ENCODE data around the gene SNAPC4.

Gene SNAPC4

GRCh38 chr9:136353088-136353487 lies 46.9 kb downstream of the SNAPC4 start:
- TF ChIP-seq REST (IDR thresholded peaks at IDR 0.05; ENCODE audit: insufficient read depth in 1 of 2, low read depth in 2 of 2, low read length in 2 of 2) (no peak), FOXP2 (optimal IDR thresholded peaks at IDR 0.05; ENCODE audit: borderline replicate concordance, extremely low read depth, extremely low read length, insufficient read depth) (no peak), TAF1 (IDR thresholded peaks at IDR 0.05; ENCODE audit: borderline replicate concordance, insufficient read depth, low read length) (no peak), POLR2AphosphoS5 (IDR thresholded peaks at IDR 0.05; ENCODE audit: low read depth, low read length) (no peak), SIN3A (IDR thresholded peaks at IDR 0.05; ENCODE audit: borderline replicate concordance, insufficient read depth, low read length) (no peak)

GRCh38 chr9:136352682-136353081 lies 47.3 kb downstream of the SNAPC4 start:
- no peak for TF ChIP-seq FOXP2 (optimal IDR thresholded peaks at IDR 0.05; ENCODE audit: borderline replicate concordance, extremely low read depth, extremely low read length, insufficient read depth)
- TF ChIP-seq REST (IDR thresholded peaks at IDR 0.05; ENCODE audit: insufficient read depth in 1 of 2, low read depth in 2 of 2, low read length in 2 of 2), result no peak
- no peak for TF ChIP-seq TAF1 (IDR thresholded peaks at IDR 0.05; ENCODE audit: borderline replicate concordance, insufficient read depth, low read length)
- no peak for TF ChIP-seq POLR2AphosphoS5 (IDR thresholded peaks at IDR 0.05; ENCODE audit: low read depth, low read length)
- TF ChIP-seq SIN3A (IDR thresholded peaks at IDR 0.05; ENCODE audit: borderline replicate concordance, insufficient read depth, low read length), result no peak

- TF ChIP-seq REST (IDR thresholded peaks at IDR 0.05; ENCODE audit: insufficient read depth in 1 of 2, low read depth in 2 of 2, low read length in 2 of 2), result no peak
- no peak for TF ChIP-seq SIN3A (IDR thresholded peaks at IDR 0.05; ENCODE audit: borderline replicate concordance, insufficient read depth, low read length)
- TF ChIP-seq TAF1 (IDR thresholded peaks at IDR 0.05; ENCODE audit: borderline replicate concordance, insufficient read depth, low read length), result no peak
- no peak for TF ChIP-seq POLR2AphosphoS5 (IDR thresholded peaks at IDR 0.05; ENCODE audit: low read depth, low read length)
- TF ChIP-seq FOXP2 (optimal IDR thresholded peaks at IDR 0.05; ENCODE audit: borderline replicate concordance, extremely low read depth, extremely low read length, insufficient read depth), result no peak
Observed at GRCh38 chr9:136351252-136351800, 48.6 kb downstream of the SNAPC4 start.
